Neural cell (in vitro differentiated cells): ENCODE measurements around the gene LTBP4. TPM values are rescaled to one million over a fixed set of nuclear protein-coding genes. Genes with fewer than 3 reads are reported as not detected.

Experiments used
- H2AFZ ChIP-seq: fragments of 200-600, 300-800 bp; sonication (generic), shearing (Covaris generic); 2 replicates; pipeline ENCODE4 v1.6.0; 2014; ENCODE audit warnings: low read depth, mild to moderate bottlenecking, antibody characterized with exemption, low read length, moderate library complexity
- H3F3A ChIP-seq: fragments of 200-600 bp; shearing (Covaris generic); 2 replicates; pipeline ENCODE4 v1.6.1; 2016; ENCODE audit warnings: mild to moderate bottlenecking, moderate library complexity, mixed read lengths, antibody characterized with exemption, low read length; ENCODE audit not compliant: insufficient read depth, poor library complexity, severe bottlenecking
- H3K27ac ChIP-seq: fragments of 200-600, 300-800 bp; sonication (generic), shearing (Covaris generic); 2 replicates; pipeline ENCODE4 v1.5.1; 2014; ENCODE audit warnings: mild to moderate bottlenecking, low read length, moderate library complexity
- H3K27me3 ChIP-seq: fragments of 300-800, 200-600 bp; sonication (generic), shearing (Covaris generic); 2 replicates; pipeline ENCODE4 v1.6.0; 2014; ENCODE audit warnings: mild to moderate bottlenecking, low read depth, low read length, moderate library complexity; ENCODE audit not compliant: insufficient read depth
- H3K36me3 ChIP-seq: fragments of 300-800, 200-600 bp; sonication (generic), shearing (Covaris generic); 2 replicates; pipeline ENCODE4 v1.5.1; 2014; ENCODE audit warnings: mild to moderate bottlenecking, antibody characterized with exemption, low read length, moderate library complexity; ENCODE audit not compliant: insufficient read depth
- H3K4me2 ChIP-seq: fragments of 300-800, 200-600 bp; sonication (generic), shearing (Covaris generic); 2 replicates; pipeline ENCODE4 v1.6.0; 2014; ENCODE audit warnings: mild to moderate bottlenecking, low read length
- H3K4me3 ChIP-seq: fragments of 300-800, 200-600 bp; sonication (generic), shearing (Covaris generic); 2 replicates; pipeline ENCODE4 v1.5.1; 2014; ENCODE audit warnings: mild to moderate bottlenecking, low read length, moderate library complexity
- H3K79me2 ChIP-seq: fragments of 200-600 bp; shearing (Covaris generic); replicated peaks from 2 replicates; pipeline ENCODE4 v1.6.0; 2014; ENCODE audit warnings: mild to moderate bottlenecking, low read length, moderate library complexity; ENCODE audit not compliant: insufficient read depth
- H3K9ac ChIP-seq: fragments of 300-800, 200-600 bp; sonication (generic), shearing (Covaris generic); 2 replicates; pipeline ENCODE4 v1.6.1; 2016; ENCODE audit warnings: mild to moderate bottlenecking, low read length, mixed read lengths
- H3K9me2 ChIP-seq: fragments of 200-600 bp; shearing (Covaris generic); 2 replicates; pipeline ENCODE4 v1.6.1; 2016; ENCODE audit warnings: mild to moderate bottlenecking, low read length, mixed read lengths; ENCODE audit not compliant: insufficient read depth
- H3K9me3 ChIP-seq: fragments of 200-600, 300-800 bp; sonication (generic), shearing (Covaris generic); 2 replicates; pipeline ENCODE4 v1.6.1; 2016; ENCODE audit warnings: mild to moderate bottlenecking, mixed run types, low read length, moderate library complexity, mixed read lengths
- H4K20me1 ChIP-seq: fragments of 200-600 bp; shearing (Covaris generic); 2 replicates; pipeline ENCODE4 v1.6.1; 2016; ENCODE audit warnings: mild to moderate bottlenecking, mixed run types; ENCODE audit not compliant: insufficient read depth
- CTCF ChIP-seq: fragments of 450-650 bp; IDR thresholded peaks from 2 replicates; pipeline ENCODE4 v1.5.1; 2014; ENCODE audit warnings: antibody characterized with exemption, mild to moderate bottlenecking, moderate library complexity; ENCODE audit not compliant: poor library complexity, severe bottlenecking
- EP300 ChIP-seq: fragments of 450-650 bp; conservative IDR thresholded peaks from 2 replicates; pipeline ENCODE4 v1.6.1; 2014; ENCODE audit warnings: antibody characterized with exemption, mild to moderate bottlenecking, moderate library complexity; ENCODE audit not compliant: poor library complexity, severe bottlenecking
- EZH2 ChIP-seq: fragments of 200-600, 300-800 bp; shearing (Covaris generic), sonication (generic); IDR thresholded peaks from 2 replicates; pipeline ENCODE4 v1.6.1; 2014; ENCODE audit warnings: antibody characterized with exemption, low read length, borderline replicate concordance, mild to moderate bottlenecking; ENCODE audit not compliant: insufficient read depth, poor library complexity, severe bottlenecking
- MXI1 ChIP-seq: fragments of 450-650 bp; conservative IDR thresholded peaks from 2 replicates; pipeline ENCODE4 v1.6.1; 2014; ENCODE audit warnings: antibody characterized with exemption, mild to moderate bottlenecking; ENCODE audit not compliant: poor library complexity, severe bottlenecking
- POLR2AphosphoS5 ChIP-seq: IDR thresholded peaks from 2 replicates; pipeline ENCODE4 v1.6.1; 2012
- RAD21 ChIP-seq: fragments of 450-650 bp; conservative IDR thresholded peaks from 2 replicates; pipeline ENCODE4 v1.6.1; 2014; ENCODE audit warnings: antibody characterized with exemption, mild to moderate bottlenecking, moderate library complexity
- SMC3 ChIP-seq: fragments of 450-650 bp; conservative IDR thresholded peaks from 2 replicates; pipeline ENCODE4 v1.6.1; 2014; ENCODE audit warnings: antibody characterized with exemption, mild to moderate bottlenecking, moderate library complexity; ENCODE audit not compliant: poor library complexity
- TAF1 ChIP-seq: IDR thresholded peaks from 2 replicates; pipeline ENCODE4 v1.6.1; 2012; ENCODE audit warnings: low read depth
- polyA plus RNA-seq: library from polyadenylated mRNA; depleted of rRNA; stranded (reverse); fragments of >200 nt; gene quantifications from 2 replicates; pipeline ENCODE4 v1.2.3, GENCODE V29; 2014
- TF ChIP-seq, protein P1 (sequence below): IDR thresholded peaks from 2 replicates; pipeline ENCODE4 v1.6.1; 2012; ENCODE audit warnings: borderline replicate concordance

Gene LTBP4
- polyA plus RNA-seq, 1 donor from 2014 or later = 55.6 TPM

DNA sequence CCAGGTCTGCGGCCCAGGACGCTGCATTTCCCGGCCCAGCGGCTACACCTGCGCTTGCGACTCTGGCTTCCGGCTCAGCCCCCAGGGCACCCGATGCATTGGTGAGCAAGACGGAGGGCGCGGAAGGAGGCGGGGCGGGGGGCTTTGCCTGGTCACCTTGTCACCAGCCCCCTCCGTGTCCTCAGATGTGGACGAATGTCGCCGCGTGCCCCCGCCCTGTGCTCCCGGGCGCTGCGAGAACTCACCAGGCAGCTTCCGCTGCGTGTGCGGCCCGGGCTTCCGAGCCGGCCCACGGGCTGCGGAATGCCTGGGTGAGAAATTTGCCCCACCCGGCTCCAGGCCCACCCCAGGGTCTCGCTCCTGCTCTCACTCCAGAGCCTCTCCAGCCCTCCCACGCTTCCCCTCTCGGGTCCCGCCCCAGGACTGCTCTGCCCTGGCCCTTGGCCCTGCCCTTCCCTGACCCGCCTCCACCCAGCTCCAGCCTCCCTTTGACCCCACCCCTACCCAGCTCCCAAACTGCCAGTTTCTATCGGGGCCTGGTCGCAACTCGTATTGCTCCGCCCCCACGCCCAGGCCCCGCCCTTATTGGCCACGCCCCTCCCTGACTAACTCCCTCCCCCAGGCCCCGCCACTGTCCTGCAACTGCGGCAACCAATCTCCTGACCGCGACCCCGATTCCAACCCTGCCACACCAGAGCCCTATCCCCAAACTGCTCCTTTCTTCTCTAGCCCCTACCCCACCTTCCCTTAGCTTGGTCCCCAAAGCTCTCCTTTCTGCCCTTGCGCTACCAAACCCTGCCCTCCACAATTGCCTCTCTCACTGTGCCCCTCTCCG, 8.6 kb downstream of the LTBP4 start:
- H3K9ac ChIP-seq = no peak overlapping the region
- no peaks in the 10 kb centered on the region for H4K20me1 ChIP-seq
- H3K27ac ChIP-seq = no peak overlapping the region
- H3K4me3 ChIP-seq = no peak overlapping the region
- H3K79me2 ChIP-seq = no peaks in the 10 kb centered on the region
- no peaks in the 10 kb centered on the region for H3K9me2 ChIP-seq
- no peaks in the 10 kb centered on the region for H3K9me3 ChIP-seq
- H3F3A ChIP-seq = no peaks in the 10 kb centered on the region
- H2AFZ ChIP-seq = no peak overlapping the region
- no peak overlapping the region for H3K4me2 ChIP-seq
- H3K36me3 ChIP-seq = no peaks in the 10 kb centered on the region
- peaks cover 41% of the 10 kb centered on the region for H3K27me3 ChIP-seq
- TF ChIP-seq RAD21 = no peak
- no peak for TF ChIP-seq EP300
- TF ChIP-seq, protein P1, sequence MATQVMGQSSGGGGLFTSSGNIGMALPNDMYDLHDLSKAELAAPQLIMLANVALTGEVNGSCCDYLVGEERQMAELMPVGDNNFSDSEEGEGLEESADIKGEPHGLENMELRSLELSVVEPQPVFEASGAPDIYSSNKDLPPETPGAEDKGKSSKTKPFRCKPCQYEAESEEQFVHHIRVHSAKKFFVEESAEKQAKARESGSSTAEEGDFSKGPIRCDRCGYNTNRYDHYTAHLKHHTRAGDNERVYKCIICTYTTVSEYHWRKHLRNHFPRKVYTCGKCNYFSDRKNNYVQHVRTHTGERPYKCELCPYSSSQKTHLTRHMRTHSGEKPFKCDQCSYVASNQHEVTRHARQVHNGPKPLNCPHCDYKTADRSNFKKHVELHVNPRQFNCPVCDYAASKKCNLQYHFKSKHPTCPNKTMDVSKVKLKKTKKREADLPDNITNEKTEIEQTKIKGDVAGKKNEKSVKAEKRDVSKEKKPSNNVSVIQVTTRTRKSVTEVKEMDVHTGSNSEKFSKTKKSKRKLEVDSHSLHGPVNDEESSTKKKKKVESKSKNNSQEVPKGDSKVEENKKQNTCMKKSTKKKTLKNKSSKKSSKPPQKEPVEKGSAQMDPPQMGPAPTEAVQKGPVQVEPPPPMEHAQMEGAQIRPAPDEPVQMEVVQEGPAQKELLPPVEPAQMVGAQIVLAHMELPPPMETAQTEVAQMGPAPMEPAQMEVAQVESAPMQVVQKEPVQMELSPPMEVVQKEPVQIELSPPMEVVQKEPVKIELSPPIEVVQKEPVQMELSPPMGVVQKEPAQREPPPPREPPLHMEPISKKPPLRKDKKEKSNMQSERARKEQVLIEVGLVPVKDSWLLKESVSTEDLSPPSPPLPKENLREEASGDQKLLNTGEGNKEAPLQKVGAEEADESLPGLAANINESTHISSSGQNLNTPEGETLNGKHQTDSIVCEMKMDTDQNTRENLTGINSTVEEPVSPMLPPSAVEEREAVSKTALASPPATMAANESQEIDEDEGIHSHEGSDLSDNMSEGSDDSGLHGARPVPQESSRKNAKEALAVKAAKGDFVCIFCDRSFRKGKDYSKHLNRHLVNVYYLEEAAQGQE = no peak
- no peak for TF ChIP-seq MXI1
- TF ChIP-seq POLR2AphosphoS5 = no peak
- TF ChIP-seq CTCF = no peak

DNA sequence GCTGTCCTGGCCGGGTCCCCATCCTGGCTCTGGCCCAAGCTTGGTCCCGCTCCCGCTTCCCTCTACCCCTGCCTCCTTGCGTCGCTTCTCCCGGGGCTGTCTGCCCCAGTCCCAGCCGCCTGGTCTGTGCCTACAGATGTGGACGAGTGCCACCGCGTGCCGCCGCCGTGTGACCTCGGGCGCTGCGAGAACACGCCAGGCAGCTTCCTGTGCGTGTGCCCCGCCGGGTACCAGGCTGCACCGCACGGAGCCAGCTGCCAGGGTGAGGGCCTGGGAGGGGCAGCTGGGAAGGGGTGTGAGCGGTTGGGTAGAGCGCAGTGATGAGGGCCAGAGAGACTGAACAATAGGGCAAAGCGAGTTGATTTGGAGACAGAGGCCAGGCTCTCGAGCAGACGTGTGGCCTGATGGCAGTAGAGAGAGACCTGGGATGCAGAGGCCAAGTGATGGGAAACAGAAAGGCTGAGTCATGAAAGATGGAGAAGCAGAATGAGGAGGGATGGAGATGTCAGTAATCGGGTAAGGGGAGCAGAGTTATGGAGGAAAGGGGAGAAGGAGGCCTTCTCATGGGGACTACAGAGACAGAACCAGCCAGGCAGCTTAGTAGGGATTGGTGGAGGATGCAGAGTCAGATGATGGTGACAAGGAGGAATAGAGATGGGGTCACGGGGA, 9.4 kb downstream of the LTBP4 start:
- Histone ChIP-seq H3K4me3 (no peak overlapping the region), H3K27me3 (peaks cover 34% of the 10 kb centered on the region), H3K4me2 (no peak overlapping the region), H3K27ac (no peak overlapping the region), H3K79me2 (no peaks in the 10 kb centered on the region), H3K36me3 (no peaks in the 10 kb centered on the region), H4K20me1 (no peaks in the 10 kb centered on the region), H3F3A (no peaks in the 10 kb centered on the region), H3K9ac (no peak overlapping the region), H3K9me2 (no peaks in the 10 kb centered on the region), H2AFZ (no peak overlapping the region), H3K9me3 (no peaks in the 10 kb centered on the region)
- TF ChIP-seq EP300 = no peak
- TF ChIP-seq CTCF = no peak
- no peak for TF ChIP-seq EZH2
- TF ChIP-seq, protein P1 = no peak
- no peak for TF ChIP-seq SMC3
- TF ChIP-seq POLR2AphosphoS5 = no peak
- no peak for TF ChIP-seq TAF1
- no peak for TF ChIP-seq MXI1
- no peak for TF ChIP-seq RAD21
